Thyroid gland (tissue), 4 donors: ENCODE measurements around the gene NRAS.

Source experiments
- POLR2A ChIP-seq, 2 donors: fragments of 450-650 bp; IDR thresholded peaks; one replicate each; pipeline ENCODE4 v1.6.1; 2017; ENCODE audit warnings: antibody characterized with exemption in 2 of 2, mild to moderate bottlenecking in 2 of 2, moderate library complexity in 1 of 2
- TF ChIP-seq, protein P1 (sequence below), 6 experiments: fragments of 200-600 bp in 3 of 6; fragments of 450-650 bp in 3 of 6; sonication (generic) in 3 of 6; IDR thresholded peaks; one replicate each; pipeline ENCODE4 v1.5.1; 2016 to 2019; ENCODE audit warnings: antibody characterized with exemption in 6 of 6, mild to moderate bottlenecking in 2 of 6, inconsistent platforms in 1 of 6, moderate library complexity in 1 of 6

- TF ChIP-seq POLR2A (IDR thresholded peaks at IDR 0.05): no peak
- TF ChIP-seq, protein P1, sequence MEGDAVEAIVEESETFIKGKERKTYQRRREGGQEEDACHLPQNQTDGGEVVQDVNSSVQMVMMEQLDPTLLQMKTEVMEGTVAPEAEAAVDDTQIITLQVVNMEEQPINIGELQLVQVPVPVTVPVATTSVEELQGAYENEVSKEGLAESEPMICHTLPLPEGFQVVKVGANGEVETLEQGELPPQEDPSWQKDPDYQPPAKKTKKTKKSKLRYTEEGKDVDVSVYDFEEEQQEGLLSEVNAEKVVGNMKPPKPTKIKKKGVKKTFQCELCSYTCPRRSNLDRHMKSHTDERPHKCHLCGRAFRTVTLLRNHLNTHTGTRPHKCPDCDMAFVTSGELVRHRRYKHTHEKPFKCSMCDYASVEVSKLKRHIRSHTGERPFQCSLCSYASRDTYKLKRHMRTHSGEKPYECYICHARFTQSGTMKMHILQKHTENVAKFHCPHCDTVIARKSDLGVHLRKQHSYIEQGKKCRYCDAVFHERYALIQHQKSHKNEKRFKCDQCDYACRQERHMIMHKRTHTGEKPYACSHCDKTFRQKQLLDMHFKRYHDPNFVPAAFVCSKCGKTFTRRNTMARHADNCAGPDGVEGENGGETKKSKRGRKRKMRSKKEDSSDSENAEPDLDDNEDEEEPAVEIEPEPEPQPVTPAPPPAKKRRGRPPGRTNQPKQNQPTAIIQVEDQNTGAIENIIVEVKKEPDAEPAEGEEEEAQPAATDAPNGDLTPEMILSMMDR (IDR thresholded peaks at IDR 0.05): no peak
Observed at GRCh38 chr1:114729782-114730181, 13.2 kb upstream of the NRAS start.
